HG03060 (cell line): ENCODE measurements around the gene RAD50.
"Not testable (repeated sequence)": the region's sequence is repeated elsewhere in the genome, so short reads cannot be mapped to it uniquely, and the experiment has no call there.

Experiments
- ATAC-seq: cut with Tn5 transposase; IDR thresholded peaks from one replicate; pipeline ENCODE4 v1.9.1; 2021; ENCODE audit warnings: low read depth, moderate number of reproducible peaks; ENCODE audit not compliant: unreplicated experiment

The RAD50 gene

DNA sequence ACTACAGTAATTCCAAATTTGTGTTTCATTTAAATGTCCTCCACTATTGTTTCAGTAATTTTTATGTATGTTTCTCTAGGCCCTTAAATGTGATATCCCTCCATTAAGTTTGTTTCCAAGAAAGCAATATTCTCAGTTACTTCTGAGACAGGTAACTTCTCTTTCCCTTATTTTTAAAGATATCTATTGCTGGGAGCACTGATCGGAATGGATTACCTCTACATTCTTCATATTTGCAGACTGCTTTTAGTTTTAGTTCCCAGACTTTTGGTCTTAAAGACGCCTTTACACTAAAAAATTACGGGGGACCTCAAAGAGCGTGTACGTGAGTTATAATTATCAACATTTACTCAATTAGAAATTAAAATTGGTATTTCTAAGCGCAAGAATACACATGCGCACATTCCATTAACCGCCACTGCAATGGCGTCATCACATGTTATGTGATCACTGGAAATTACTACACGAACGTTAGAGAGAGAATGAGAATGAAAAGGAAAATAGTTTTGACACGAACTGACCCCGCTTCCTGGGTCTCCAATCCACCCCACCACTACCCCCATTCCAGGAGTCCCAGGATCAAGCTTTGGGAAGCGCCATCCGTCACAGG is 519 bp upstream of the RAD50 start:
- no peak for ATAC-seq

DNA sequence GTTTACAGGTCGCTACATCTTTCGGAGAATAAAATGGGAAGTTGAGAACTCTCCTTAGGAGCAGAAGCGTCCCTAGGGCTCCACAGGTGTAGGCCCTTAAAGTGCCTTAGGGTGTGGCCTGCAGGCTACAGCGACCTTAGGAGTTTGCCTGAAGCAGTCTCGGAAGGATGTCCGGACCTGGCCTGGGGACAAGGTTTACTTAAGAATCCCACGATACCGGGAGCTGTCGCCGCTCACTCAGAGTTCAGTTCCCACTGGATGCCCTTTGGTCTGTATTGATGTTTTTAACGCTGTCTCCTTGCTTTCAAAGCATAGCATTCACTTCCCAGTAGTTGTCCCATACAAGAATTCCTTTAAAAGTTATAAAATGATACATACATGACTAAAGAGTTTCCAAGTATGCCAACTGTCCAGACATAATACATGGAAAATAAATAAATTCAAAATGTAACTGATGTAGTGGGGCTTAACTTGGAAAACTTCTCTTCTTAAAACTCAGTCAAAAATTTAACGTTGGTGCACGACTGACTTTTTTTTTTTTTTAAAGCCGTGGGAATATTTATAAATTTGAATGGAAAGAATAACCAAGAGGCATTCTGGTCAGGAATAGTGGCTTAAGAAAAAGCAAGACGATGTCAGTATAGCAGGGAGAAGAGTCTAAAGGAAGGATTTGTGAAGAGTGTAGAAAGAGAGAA is 848 bp downstream of the RAD50 start:
- ATAC-seq, result no peak

DNA sequence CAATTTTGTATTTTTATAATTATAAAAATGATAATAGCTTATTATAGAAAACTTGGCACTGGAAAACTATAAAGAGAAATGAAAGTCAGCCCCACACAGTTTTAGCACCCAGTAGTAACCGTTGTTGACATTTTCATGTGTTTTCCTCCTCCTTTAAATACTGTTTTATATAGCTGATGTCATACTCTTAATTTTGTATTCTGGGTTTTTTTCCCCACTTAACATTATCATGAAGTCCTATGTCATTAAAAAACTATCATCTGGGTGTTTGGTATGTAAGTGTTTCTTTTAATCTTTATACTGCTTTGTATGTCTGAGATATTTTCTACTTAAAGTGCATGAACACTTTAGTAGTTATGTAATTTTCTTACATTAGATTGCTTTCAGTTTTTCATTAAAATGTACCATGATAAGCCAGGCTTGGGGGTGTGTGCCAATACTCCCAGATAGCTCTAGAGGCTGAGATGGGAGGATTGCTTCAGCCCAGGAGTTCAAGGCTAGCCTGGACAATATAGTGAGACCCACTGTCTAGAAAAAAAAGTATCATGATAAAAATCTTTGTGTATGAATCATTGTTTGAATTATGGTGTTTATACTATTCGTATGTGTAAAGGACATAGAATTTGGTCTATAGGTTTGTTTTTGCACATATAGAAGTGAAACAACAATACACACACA is 2.7 kb downstream of the RAD50 start:
- ATAC-seq, result no peak

DNA sequence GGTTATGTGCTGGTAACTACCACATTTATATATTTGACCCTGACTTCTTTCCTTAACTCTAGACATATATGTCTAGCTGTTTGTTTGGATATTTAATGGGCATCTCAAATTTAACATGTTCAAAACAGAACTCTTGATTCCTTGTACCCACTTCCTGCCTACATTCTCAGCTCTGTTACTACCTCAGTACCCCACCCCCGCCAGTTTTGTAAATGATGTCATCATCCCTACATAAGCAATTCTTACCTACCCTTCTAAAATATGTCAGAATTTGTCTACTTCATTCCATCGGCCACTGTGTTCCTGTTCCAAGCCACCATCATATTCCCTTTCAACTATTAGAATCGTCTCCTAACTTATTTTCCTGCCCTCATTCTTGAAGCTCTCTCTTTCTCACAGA is 4.8 kb downstream of the RAD50 start:
- no peak for ATAC-seq

DNA sequence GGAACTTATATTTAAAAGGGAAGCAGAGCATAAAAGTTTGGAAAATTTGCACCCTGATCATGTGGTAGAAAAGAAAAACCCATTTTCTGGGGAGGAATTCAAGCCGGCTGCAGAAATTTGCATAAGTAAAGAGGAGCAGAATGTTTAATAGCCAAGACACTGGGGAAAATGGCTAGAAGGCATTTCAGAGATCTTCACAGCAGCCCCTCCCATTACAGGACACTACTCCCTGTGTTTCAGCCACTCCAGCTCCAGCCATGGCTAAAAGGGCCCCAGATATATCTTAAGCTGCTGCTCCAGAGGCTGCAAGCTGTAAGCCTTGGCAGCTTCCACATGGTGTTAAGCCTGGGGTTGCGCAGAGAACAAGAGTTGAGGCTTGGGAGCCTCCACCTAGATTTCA is 7.8 kb downstream of the RAD50 start:
- not testable (repeated sequence) for ATAC-seq

DNA sequence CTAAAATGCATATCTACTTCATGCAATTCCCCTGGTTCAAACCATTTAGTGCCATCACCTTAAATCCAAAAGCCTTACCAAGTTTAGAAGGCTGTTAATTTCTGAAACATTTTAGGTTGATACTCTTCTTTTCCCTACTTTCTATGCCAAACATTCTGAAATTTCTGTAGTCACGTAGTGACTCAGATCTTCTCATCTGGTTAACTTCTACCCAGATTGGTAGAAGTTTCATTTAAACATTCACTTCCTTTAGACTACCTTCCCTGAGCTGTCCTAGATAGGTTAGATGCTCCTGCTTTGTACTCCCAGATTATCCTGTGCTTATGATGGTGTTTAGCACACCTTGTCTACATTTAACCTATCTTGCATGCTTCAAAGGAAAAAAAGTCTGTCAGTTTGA is 9.9 kb downstream of the RAD50 start:
- ATAC-seq, result no peak

DNA sequence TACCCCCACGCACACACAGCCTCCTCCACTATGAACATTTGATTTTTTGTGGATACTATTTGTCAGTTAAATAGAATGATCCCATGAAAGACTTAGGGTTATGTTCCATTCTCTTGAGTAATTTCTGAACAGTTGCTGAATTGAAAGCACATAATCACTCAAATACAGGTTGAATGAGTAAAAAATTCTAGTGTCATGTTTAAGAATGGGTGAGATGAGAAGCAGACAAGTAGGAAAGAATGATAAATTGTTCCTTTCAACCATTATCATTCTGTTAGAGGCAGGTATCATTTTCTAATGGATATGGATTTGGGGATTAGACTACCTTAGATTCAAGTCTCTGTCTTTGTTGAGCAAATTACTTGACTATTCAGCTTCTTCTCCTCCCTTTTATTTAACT is 19.3 kb downstream of the RAD50 start:
- ATAC-seq, result no peak

DNA sequence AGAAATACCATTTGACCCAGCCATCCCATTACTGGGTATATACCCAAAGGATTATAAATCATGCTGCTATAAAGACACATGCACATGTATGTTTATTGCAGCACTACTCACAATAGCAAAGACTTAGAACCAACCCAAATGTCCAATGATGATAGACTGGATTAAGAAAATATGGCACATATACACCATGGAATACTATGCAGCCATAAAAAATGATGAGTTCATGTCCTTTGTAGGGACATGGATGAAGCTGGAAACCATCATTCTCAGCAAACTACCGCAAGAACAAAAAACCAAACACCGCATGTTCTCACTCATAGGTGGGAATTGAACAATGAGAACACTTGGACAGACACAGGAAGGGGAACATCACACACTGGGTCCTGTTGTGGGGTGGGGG is 27.8 kb downstream of the RAD50 start:
- ATAC-seq, result not testable (repeated sequence)

DNA sequence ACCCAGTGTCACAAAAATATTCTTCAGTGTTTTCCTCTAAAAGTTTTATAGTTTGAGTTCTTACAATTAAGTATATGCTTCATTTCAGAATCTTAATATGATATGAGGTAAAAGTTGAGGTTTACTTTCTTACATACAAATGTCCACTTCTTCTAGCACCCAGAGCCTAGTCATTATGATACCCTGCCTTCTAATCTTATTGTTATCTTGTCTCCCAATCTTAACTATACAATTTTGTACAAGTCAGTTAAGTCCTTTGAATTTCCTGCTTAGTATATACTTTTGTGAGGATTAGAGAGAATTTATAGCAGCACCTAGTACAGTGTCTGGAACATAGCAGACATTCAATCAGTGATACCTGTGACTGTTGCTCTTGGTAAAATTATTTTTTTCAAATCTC is 29.3 kb downstream of the RAD50 start:
- no peak for ATAC-seq

DNA sequence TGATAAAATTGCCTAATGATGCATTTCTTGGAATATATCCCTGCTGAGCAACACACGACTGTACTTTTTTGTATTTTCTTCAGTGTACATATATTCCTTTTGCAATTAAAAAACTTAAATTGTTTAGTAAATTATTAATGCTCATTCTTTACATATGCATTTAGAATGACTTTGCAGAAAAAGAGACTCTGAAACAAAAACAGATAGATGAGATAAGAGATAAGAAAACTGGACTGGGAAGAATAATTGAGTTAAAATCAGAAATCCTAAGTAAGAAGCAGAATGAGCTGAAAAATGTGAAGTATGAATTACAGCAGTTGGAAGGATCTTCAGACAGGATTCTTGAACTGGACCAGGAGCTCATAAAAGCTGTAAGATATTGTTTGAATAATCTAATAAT is 32.7 kb downstream of the RAD50 start:
- ATAC-seq, result no peak

DNA sequence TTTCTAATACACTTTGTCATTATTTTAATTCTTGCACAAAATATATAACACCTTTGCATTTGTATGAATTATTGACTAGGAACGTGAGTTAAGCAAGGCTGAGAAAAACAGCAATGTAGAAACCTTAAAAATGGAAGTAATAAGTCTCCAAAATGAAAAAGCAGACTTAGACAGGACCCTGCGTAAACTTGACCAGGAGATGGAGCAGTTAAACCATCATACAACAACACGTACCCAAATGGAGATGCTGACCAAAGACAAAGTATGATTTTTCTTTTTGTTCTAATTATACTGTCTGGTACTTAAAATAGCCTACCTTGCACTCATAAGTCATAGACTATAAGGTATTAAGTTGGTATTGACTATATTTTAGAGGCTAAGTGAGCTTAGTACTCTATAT is 34.4 kb downstream of the RAD50 start:
- ATAC-seq, result no peak

DNA sequence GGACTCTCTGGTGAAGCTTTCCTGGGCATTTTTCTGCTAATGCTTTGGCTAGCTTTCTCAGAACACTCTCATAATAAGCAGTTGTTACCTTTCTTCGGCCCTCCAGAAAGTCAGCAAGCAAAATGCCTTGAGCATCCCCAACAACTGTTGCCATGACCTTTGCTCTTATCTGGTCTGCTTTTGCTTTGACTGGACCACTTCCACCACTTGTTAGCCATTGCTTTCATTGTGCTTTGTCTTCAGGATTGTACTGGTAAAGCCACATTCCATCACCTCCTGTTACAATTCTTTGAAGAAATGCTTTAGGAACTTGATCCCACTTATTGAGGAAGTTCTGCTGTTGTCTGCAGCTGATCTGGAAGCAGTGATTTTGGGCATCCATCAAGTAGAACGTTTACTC is 35.7 kb downstream of the RAD50 start:
- no peak for ATAC-seq

DNA sequence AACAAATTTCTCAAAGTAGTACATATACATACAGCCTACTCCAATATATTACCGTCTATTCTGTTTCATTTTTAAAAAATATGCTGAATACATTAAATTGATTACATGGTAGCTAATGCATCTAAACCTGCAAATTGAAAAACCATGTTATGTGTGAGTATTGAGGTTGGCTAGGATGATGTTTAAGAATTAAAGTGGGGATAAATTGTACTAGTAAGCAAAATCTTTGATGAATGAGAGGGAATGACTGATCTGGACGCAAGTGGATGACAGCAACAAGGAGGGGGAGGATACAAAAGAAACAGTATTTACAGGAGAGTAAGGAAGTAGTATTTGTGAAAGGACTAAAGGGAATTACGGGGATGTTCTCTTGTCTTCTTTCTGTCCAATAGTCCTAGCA is 37.4 kb downstream of the RAD50 start:
- ATAC-seq, result no peak

DNA sequence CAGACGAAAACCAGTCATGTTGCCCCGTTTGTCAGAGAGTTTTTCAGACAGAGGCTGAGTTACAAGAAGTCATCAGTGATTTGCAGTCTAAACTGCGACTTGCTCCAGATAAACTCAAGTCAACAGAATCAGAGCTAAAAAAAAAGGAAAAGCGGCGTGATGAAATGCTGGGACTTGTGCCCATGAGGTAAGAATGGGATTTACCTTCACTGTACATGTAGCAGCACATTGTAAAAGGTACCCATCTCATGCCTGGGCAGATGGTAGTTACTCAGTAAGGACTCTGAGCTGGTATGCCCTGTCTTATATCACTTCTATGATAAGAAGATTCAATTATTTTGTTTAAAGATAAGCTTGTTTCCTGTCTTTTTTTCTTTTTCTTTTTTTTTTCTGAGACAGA is 38.8 kb downstream of the RAD50 start:
- no peak for ATAC-seq

DNA sequence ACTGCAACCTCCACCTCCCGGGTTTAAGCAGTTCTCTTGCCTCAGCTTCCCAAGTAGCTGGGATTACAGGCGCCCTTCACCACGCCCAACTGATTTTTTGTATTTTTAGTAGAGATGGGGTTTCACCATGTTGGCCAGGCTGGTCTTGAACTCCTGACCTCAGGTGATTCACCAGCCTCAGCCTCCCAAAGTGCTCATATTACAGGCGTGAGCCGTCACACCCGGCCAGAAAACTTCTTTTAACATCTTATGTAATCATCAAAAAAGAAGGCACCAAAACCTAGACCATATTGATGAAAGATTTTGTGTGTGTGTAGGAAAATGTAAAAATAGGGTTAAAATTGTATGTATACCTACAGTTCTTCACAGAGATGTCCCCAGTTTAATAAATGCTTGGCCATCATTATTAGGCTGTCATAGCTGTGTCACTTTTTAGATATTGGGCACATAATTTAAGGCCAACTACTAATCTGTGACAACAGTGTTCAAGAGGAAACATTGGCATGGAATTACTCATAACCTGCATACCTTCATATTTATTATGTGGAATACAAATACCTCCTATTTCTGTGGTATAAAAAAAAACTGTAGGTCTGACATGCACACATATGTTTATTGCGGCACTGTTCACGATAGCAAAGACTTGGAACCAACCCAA is 44.4 kb downstream of the RAD50 start:
- no peak for ATAC-seq

DNA sequence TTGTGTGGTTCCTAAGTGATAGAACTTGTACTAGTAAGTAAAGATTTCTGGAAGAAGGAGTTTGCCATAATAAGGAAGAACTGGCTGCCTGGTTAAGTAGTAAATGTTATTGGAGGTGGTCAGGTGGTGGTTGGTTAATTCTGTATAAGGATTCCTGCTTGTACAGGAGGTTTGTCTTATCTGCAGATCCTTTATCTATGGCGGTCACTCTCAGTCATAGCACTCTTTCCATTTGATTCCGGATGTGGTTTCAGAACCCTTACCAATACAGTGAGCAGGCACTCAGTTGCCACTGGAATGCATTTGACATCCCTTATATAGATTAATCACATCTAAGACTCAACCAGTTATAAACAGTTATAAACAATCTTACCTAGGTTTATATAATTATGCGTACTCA is 50.3 kb downstream of the RAD50 start:
- no peak for ATAC-seq

DNA sequence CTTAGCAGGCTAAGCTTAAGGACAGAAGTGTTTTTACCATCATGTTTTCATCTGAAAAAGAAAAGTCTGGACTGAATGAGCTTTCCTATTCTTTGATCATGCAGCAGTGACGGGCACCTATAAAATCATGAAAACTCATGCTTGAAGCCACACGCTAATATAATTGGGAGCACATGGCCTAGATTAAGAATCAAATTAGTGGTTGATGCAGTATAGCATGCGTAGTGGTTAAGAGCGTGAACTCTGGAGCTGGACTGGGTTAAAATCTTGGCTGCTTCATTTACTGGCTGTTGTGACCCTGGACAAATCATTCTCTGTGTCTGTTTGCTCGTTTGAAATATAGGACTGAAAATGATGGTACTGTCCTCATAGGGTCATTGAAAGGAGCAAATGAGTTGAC is 51.3 kb downstream of the RAD50 start:
- ATAC-seq, result no peak

DNA sequence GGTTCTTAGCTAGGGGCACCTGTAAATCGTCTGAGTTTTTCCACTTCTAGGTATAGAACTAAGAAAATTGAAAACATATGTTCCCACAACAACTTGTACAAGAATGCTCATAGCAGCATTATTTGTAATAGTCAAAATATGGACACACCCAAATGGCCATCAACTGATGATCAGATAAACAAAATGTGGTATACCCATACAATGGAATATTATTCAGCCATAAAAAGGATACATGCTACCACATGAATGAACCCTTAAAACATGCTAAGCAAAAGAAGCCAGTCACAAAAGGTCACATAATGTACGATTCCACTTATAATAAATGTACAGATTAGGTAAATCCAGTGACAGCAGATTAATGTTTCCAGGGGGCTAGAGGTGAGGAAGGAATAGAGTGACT is 55.2 kb downstream of the RAD50 start:
- ATAC-seq, result no peak

DNA sequence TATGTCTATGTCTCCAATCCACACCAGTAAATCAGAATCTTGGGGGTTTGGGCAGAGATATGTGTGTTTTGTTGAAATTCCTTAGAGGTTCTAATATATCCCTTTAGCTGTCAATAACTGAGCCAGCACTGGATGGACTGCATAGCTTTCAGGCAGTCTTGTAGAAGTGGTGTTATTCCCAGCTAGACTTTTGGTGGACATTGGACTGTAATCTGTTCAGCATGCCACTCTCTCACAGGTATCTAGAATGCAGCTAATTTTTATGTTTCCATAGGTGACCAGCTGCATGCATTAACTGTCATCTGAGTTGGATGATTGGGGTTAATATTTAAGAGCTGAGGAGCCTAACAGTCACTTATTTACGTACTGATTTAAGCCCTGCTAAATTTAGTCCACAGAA is 56.1 kb downstream of the RAD50 start:
- ATAC-seq, result no peak

DNA sequence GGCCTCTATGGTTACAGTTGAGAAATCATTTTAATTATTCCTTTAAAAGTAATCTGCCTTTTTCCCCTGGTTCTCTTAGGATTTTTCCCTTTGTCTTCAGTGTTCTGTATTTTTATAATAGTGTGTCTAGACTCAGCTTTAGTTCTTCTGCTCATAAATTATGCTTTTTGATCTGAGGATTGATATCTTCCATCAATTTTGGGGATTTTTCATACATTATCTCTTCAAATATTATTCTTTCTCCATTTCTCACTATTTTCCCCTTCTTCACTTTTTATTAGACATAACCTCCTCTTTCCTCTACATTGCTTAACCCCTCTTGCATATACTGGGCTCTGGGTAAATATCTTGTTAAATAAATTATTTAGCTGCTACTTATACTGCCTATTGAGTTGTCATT is 64.9 kb downstream of the RAD50 start:
- no peak for ATAC-seq

DNA sequence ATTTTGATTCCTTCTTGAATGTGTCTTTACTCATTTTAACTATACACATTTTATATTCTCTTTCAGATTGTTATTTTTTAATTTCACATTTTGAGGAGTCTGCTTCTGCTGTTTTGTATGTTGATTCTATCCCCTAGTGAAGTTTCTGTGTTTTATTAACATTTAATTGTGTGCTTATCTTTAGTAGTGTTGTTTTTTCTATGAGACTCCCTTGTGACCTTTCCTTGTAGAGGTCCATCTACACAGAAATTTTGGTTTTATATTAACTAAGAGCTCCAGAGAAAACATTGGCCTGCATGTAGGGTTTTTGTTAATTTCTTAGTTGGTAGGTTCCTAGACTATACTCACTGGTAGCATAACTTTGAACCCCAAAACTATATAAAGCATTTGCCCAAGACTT is 65.8 kb downstream of the RAD50 start:
- no peak for ATAC-seq

DNA sequence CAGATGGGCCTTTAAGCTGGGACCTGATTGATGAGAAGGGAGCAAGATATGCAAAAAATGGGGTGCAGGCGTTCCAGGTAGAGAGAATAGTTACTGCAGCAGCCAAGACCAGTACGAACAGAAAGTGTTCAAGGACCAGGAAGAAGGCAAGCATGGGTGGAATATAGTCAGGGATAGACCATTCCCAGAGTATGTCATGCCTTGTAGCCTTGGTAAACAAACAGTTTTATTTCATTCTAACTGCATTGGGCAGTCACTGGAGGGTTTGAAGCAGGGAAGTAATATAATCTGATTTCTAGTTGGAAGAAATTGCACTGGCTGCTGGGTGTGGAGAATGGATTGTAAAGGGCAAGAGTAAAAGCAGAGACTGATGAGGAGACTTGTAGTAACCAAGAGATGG is 70.7 kb downstream of the RAD50 start:
- no peak for ATAC-seq
